C4-2B (cell line): ENCODE data around the gene B3GALT4.

Experiments
- ZFX ChIP-seq: fragments of 450-650 bp; IDR thresholded peaks from 2 replicates; pipeline ENCODE4 v1.6.1; 2017
- TF ChIP-seq, protein P1 (sequence below): fragments of 450-650 bp; conservative IDR thresholded peaks from 2 replicates; pipeline ENCODE4 v1.5.1; 2017; ENCODE audit warnings: mild to moderate bottlenecking

DNA sequence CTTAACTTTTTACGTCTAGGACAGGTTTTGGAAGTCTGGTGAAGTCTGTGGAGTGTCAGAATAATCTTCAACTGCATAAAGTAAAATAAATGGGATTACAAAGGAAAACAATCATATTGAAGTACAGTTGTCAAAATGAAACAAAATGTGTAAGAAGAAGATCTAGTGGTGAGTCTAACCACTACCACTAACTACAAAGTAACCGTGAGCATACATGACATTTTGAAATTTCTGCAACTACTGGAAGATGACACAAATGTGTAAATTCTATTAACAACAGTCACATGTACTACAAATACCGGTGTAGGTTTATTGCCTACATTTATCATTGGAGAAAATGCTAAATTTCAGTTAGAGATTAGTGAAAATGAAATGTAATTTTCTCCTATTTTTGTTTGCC lies 35.0 kb upstream of the B3GALT4 start:
- TF ChIP-seq, protein P1, sequence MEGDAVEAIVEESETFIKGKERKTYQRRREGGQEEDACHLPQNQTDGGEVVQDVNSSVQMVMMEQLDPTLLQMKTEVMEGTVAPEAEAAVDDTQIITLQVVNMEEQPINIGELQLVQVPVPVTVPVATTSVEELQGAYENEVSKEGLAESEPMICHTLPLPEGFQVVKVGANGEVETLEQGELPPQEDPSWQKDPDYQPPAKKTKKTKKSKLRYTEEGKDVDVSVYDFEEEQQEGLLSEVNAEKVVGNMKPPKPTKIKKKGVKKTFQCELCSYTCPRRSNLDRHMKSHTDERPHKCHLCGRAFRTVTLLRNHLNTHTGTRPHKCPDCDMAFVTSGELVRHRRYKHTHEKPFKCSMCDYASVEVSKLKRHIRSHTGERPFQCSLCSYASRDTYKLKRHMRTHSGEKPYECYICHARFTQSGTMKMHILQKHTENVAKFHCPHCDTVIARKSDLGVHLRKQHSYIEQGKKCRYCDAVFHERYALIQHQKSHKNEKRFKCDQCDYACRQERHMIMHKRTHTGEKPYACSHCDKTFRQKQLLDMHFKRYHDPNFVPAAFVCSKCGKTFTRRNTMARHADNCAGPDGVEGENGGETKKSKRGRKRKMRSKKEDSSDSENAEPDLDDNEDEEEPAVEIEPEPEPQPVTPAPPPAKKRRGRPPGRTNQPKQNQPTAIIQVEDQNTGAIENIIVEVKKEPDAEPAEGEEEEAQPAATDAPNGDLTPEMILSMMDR, result no peak
- TF ChIP-seq ZFX, result no peak
